CD4-positive, alpha-beta T cell (primary cell): ENCODE results near the gene MACROD2. TPM values are rescaled to one million over a fixed set of nuclear protein-coding genes. Genes with fewer than 3 reads are reported as not detected.

Experiments used
- ATAC-seq: fragments of 200-7000 bp; cut with Tn5 transposase; one replicate; pipeline ENCODE4 v1.10.0; 2022; ENCODE audit warnings: mild to moderate bottlenecking; ENCODE audit not compliant: poor library complexity
- CTCF ChIA-PET: fragments of 350-600 bp; sonication (Branson Sonifier 250); formaldehyde crosslinking; loops from one replicate; lab custom pipeline; 2021; ENCODE audit warnings: antibody characterized with exemption, inconsistent platforms; lab: Charles Lee
- POLR2A ChIA-PET: fragments of 350-600 bp; sonication (Branson Sonifier 250); formaldehyde crosslinking; loops from one replicate; lab custom pipeline; 2021; ENCODE audit warnings: antibody characterized with exemption, inconsistent platforms; lab: Charles Lee
- DNase-seq, 14 experiments: peaks; one replicate each; pipeline ENCODE4 v3.0.0-alpha.2; 2013 to 2020; ENCODE audit warnings: mixed read lengths in 2 of 14
- H3K27ac ChIP-seq, 2 donors: one replicate each; pipeline versions ENCODE4 v1.5.1 to v1.7.0; 2013; ENCODE audit warnings: low read length in 2 of 2, low read depth in 1 of 2, mild to moderate bottlenecking in 1 of 2
- H3K27me3 ChIP-seq, 2 experiments: 1 replicate in 1 of 2; 2 replicates in 1 of 2; pipeline versions ENCODE4 v1.6.1 to v1.7.0; 2013; ENCODE audit warnings: low read length in 2 of 2, control low read depth in 1 of 2, mild to moderate bottlenecking in 1 of 2, moderate library complexity in 1 of 2; ENCODE audit not compliant: insufficient read depth in 2 of 2, control insufficient read depth in 1 of 2
- H3K36me3 ChIP-seq: one replicate; pipeline ENCODE4 v1.6.1; 2013; ENCODE audit warnings: low read length, control low read depth; ENCODE audit not compliant: insufficient read depth
- H3K4me1 ChIP-seq: one replicate; pipeline ENCODE4 v1.6.1; 2013; ENCODE audit warnings: low read length, control low read depth; ENCODE audit not compliant: insufficient read depth
- H3K4me3 ChIP-seq: one replicate; pipeline ENCODE4 v1.5.1; 2013; ENCODE audit warnings: mild to moderate bottlenecking, low read length, moderate library complexity
- H3K9me3 ChIP-seq, 2 experiments: 1 replicate in 1 of 2; 2 replicates in 1 of 2; pipeline versions ENCODE4 v1.6.1 to v1.7.0; 2013; ENCODE audit warnings: low read length in 2 of 2, mild to moderate bottlenecking in 2 of 2, control low read depth in 1 of 2, moderate library complexity in 1 of 2; ENCODE audit not compliant: control insufficient read depth in 1 of 2, insufficient read depth in 1 of 2
- H3K27ac Mint-ChIP-seq: one replicate; pipeline ENCODE4 v1.8.0; 2020; ENCODE audit warnings: mixed read lengths
- H3K27me3 Mint-ChIP-seq: one replicate; pipeline ENCODE4 v1.8.0; 2021; ENCODE audit warnings: mixed read lengths
- H3K36me3 Mint-ChIP-seq: one replicate; pipeline ENCODE4 v1.8.0; 2021; ENCODE audit warnings: low read depth, mixed read lengths
- H3K4me1 Mint-ChIP-seq: one replicate; pipeline ENCODE4 v1.8.0; 2021; ENCODE audit warnings: low read depth, mixed read lengths
- H3K4me3 Mint-ChIP-seq: one replicate; pipeline ENCODE4 v1.8.0; 2020; ENCODE audit warnings: mild to moderate bottlenecking, mixed read lengths
- H3K9me3 Mint-ChIP-seq: one replicate; pipeline ENCODE4 v1.8.0; 2020; ENCODE audit warnings: mixed read lengths
- intact Hi-C, 2 experiments: fragments of 100-400 bp; cut with DNase I in 1 of 2; cut with micrococcal nuclease in 1 of 2; formaldehyde crosslinking; loops; one replicate each; pipeline versions ENCODE4 v1.15.1 to v1.9.0; 2023 to 2025; cut with DNase I, micrococcal nuclease
- total RNA-seq, 174 experiments: library from RNA in 2 of 174; stranded (reverse) in 2 of 174; gene quantifications; one replicate each; pipeline ENCODE4 v1.2.3 and lab custom pipeline; 2021 to 2026
- TF ChIP-seq, protein P1 (sequence below): fragments of 200-600 bp; IDR thresholded peaks from one replicate; pipeline ENCODE4 v1.8.0; 2022; ENCODE audit warnings: antibody characterized with exemption, mild to moderate bottlenecking

MACROD2 gene
- total RNA-seq, 2 experiments from 2014 or later: not detected

DNA sequence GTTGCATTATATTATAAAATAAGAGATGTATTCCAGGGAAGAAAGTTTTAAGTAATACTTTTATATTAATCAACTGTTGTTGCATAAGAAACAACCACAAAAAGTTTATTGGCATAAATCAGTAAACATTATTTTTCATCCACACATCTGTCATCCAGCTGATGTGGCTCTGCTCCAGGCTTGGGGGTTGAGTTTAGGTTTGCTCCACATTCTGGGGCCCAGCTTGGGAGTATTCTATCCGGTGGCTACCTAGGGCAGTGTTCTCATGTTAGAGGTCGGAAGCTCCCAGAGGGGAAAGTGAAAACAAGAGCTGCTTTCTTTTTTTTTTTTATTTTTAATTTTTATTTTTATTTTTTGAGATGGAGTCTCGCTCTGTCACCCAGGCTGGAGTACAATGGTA lies 1070.5 kb downstream of the MACROD2 start:
- ChIA-PET CTCF (no interaction called here), POLR2A (no interaction called here)
- H3K4me1 Mint-ChIP-seq: no peaks in the 10 kb centered on the region
- Histone ChIP-seq H3K9me3 (peaks cover 0 to 16% of the 10 kb centered on the region in 2 experiments), H3K4me1 (no peaks in the 10 kb centered on the region), H3K27me3 (no peaks in the 10 kb centered on the region), H3K27ac (no peak overlapping the region), H3K36me3 (no peaks in the 10 kb centered on the region), H3K4me3 (no peak overlapping the region)
- no peak overlapping the region for H3K4me3 Mint-ChIP-seq
- H3K27me3 Mint-ChIP-seq: no peaks in the 10 kb centered on the region
- DNase-seq: no peak
- intact Hi-C loops: no loop called here
- peaks cover 6% of the 10 kb centered on the region for H3K9me3 Mint-ChIP-seq
- no peaks in the 10 kb centered on the region for H3K36me3 Mint-ChIP-seq
- no peak overlapping the region for H3K27ac Mint-ChIP-seq
- ATAC-seq: no peak
- TF ChIP-seq, protein P1, sequence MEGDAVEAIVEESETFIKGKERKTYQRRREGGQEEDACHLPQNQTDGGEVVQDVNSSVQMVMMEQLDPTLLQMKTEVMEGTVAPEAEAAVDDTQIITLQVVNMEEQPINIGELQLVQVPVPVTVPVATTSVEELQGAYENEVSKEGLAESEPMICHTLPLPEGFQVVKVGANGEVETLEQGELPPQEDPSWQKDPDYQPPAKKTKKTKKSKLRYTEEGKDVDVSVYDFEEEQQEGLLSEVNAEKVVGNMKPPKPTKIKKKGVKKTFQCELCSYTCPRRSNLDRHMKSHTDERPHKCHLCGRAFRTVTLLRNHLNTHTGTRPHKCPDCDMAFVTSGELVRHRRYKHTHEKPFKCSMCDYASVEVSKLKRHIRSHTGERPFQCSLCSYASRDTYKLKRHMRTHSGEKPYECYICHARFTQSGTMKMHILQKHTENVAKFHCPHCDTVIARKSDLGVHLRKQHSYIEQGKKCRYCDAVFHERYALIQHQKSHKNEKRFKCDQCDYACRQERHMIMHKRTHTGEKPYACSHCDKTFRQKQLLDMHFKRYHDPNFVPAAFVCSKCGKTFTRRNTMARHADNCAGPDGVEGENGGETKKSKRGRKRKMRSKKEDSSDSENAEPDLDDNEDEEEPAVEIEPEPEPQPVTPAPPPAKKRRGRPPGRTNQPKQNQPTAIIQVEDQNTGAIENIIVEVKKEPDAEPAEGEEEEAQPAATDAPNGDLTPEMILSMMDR: no peak

DNA sequence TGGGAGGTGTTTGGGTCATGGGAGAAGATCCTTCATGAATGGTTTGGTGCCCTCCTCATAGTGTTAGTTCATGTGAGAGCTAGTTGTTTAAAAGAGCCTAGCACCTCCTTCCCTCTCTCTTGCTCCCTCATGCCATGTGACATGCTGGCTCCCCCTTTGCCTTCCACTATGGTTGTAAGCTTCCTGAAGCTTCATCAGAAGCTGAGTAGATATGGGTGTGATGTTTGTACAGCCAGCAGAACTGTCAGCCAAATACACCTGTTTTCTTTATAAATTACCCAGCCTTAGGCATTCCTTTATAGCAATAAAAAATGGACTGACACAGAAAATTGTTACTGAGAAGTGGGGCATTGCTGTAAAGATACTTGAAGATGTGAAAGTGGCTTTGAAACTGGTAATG lies 1073.2 kb downstream of the MACROD2 start:
- H3K27me3 Mint-ChIP-seq: no peaks in the 10 kb centered on the region
- TF ChIP-seq, protein P1: no peak
- Histone ChIP-seq H3K9me3 (peaks cover 0 to 16% of the 10 kb centered on the region in 2 experiments), H3K4me3 (no peak overlapping the region), H3K4me1 (no peaks in the 10 kb centered on the region), H3K36me3 (no peaks in the 10 kb centered on the region), H3K27me3 (no peaks in the 10 kb centered on the region), H3K27ac (no peak overlapping the region)
- POLR2A ChIA-PET: no interaction called here
- H3K9me3 Mint-ChIP-seq: peaks cover 6% of the 10 kb centered on the region
- no peaks in the 10 kb centered on the region for H3K4me1 Mint-ChIP-seq
- intact Hi-C loops: no loop called here
- DNase-seq (no peak), ATAC-seq (no peak)
- no peaks in the 10 kb centered on the region for H3K36me3 Mint-ChIP-seq
- CTCF ChIA-PET: no interaction called here
- no peak overlapping the region for H3K27ac Mint-ChIP-seq
- no peak overlapping the region for H3K4me3 Mint-ChIP-seq

DNA sequence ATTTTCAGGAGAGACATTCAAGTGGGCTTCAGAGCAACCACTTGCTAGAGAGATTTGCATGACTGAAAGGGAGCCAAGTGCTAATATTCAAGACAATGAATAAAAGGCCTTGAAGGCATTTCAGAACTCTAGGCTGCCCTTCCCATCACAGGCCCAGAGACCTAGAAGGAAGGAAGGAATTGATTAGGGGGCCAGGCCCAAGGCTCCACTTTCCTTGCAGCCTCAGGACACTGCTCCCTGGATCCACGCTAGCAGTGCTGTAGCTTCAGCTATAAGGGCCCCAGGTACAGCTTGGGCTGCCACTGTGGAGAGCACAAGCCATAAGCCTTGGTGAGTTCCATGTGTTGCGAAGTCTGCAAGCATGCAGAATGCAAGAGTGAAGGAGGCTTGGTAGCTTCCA lies 1074.0 kb downstream of the MACROD2 start:
- no peak for ATAC-seq
- Histone ChIP-seq H3K4me1 (no peaks in the 10 kb centered on the region), H3K27ac (no peak overlapping the region), H3K9me3 (peaks cover 0 to 16% of the 10 kb centered on the region in 2 experiments), H3K4me3 (no peak overlapping the region), H3K27me3 (no peaks in the 10 kb centered on the region), H3K36me3 (no peaks in the 10 kb centered on the region)
- POLR2A ChIA-PET: no interaction called here
- H3K27ac Mint-ChIP-seq: no peak overlapping the region
- CTCF ChIA-PET: no interaction called here
- no peaks in the 10 kb centered on the region for H3K36me3 Mint-ChIP-seq
- no peak overlapping the region for H3K4me3 Mint-ChIP-seq
- no peaks in the 10 kb centered on the region for H3K27me3 Mint-ChIP-seq
- peaks cover 6% of the 10 kb centered on the region for H3K9me3 Mint-ChIP-seq
- intact Hi-C loops: no loop called here
- TF ChIP-seq, protein P1: no peak
- H3K4me1 Mint-ChIP-seq: no peaks in the 10 kb centered on the region
- DNase-seq: no peak
